Measurements from ENCODE around the gene PRPSAP2.

PRPSAP2 gene

DNA sequence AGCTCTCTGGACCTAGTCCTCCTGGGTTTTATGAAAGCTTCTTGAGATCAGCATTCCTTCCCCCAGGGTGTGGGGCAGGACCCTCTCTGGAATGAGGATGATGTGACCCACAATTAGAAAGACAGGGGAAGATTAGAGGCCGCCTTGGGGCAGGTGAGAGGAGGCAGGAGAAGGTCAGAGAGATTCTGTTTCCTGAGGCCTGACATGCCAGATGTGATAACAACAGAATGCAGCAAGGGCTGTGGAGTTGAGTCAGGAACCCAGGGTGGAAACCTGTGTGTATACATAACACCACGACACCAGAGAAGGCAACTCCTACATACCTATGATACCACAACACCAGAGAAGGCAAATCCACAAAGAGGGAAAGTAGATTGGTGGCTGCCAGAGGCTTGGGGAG is 88.6 kb downstream of the PRPSAP2 start:
- no peak overlapping the region for H3K4me3 ChIP-seq (ENCODE audit: control insufficient read depth, low read depth, low read length)
- no peak for TF ChIP-seq CTCF (conservative IDR thresholded peaks at IDR 0.05; ENCODE audit: control insufficient read depth, insufficient read depth, low read depth, low read length)
- DNase-seq (ENCODE audit: low read depth) = no peak

GRCh38 chr17:18947866-18948265 is 89.9 kb downstream of the PRPSAP2 start:
- H3K4me3 ChIP-seq (ENCODE audit: control insufficient read depth, low read depth, low read length) = no peak overlapping the region
- TF ChIP-seq CTCF (conservative IDR thresholded peaks at IDR 0.05; ENCODE audit: control insufficient read depth, insufficient read depth, low read depth, low read length) = no peak
- no peak for DNase-seq (ENCODE audit: low read depth)

DNA sequence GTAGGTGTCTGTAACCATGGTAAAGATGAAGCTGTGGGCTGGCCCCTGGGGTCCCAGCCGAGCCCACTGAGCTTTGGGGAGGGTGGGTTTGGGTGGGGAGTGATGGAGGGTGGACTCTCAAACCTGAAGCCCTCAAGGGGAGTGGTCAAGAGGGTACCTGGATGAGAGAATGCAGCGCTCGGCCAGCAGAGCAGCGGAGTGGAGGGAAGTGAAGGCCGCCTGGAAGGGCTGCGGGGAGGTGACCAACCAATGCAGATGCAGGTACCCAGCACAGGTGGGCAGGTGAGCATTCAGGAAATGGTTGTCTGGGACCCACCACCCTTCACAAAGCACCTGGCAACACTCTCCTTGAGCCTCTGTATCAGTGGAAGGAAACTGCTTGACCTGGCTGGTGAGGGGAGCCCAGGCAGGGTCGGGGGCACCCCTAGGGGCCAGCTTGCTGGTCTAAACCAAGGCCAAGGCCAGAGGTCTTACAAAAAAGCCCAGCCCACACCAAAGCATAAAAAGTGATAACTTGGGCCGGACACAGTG is 90.6 kb downstream of the PRPSAP2 start:
- TF ChIP-seq CTCF (conservative IDR thresholded peaks at IDR 0.05; ENCODE audit: control insufficient read depth, insufficient read depth, low read depth, low read length) = no peak
- no peak overlapping the region for H3K4me3 ChIP-seq (ENCODE audit: control insufficient read depth, low read depth, low read length)
- DNase-seq (ENCODE audit: low read depth) = no peak

DNA sequence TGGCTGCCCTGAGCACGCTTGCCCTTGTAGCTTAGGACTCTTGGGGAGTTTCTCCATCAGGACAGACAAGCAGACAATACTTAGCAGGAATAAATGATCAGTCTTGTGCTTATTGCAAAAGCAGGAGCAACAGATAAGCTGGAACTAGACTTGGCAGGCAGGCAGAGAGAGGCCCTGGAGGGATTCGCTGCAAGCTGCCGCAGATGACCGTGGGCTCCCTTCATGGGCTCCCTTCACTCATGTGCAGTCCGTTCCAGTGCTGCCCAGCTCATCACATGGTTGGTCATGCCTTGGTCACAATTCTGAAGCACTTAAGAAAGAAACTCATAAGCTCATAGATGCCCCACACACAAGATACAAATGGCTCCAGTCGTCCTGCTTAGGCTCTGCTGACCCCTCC is 91.6 kb downstream of the PRPSAP2 start:
- no peak for TF ChIP-seq CTCF (conservative IDR thresholded peaks at IDR 0.05; ENCODE audit: control insufficient read depth, insufficient read depth, low read depth, low read length)
- DNase-seq (ENCODE audit: low read depth) = no peak
- no peak overlapping the region for H3K4me3 ChIP-seq (ENCODE audit: control insufficient read depth, low read depth, low read length)

DNA sequence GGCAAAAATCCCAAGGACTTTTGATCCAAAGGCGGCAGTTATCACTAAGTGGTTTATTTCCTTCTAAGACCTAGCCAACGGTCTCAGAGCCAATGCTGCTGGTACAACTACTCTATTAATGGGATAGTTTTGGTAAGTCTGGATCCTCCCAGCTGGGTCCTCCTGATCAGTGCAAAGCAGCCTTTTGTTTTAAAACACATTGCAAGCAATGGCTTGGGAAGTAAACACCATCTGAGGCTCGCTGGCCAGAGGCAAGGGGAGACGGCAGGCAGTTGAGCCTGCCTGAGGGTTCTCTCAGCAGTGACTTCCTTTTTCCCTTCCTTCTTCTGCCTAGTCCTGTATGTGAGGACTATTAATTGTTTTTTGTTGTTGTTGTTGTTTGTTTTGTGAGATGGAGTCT is 92.4 kb downstream of the PRPSAP2 start:
- H3K4me3 ChIP-seq (ENCODE audit: control insufficient read depth, low read depth, low read length) = no peak overlapping the region
- TF ChIP-seq CTCF (conservative IDR thresholded peaks at IDR 0.05; ENCODE audit: control insufficient read depth, insufficient read depth, low read depth, low read length) = no peak
- no peak for DNase-seq (ENCODE audit: low read depth)

GRCh38 chr17:18950944-18951905 is 93.3 kb downstream of the PRPSAP2 start:
- no peak for DNase-seq (ENCODE audit: low read depth)
- no peak for TF ChIP-seq CTCF (conservative IDR thresholded peaks at IDR 0.05; ENCODE audit: control insufficient read depth, insufficient read depth, low read depth, low read length)
- no peak overlapping the region for H3K4me3 ChIP-seq (ENCODE audit: control insufficient read depth, low read depth, low read length)
